Measurements from ENCODE around the gene REC8.

REC8 gene

GRCh38 chr14:24171422-24172260, at the start of gene REC8:
TSS of gene REC8 (plus strand) at chr14:24172080. CDS start at chr14:24172553, 473 bp downstream.
- Histone ChIP-seq H3K36me3 (ENCODE audit: control insufficient read depth, insufficient read depth, low read length) (peaks cover 15% of the 10 kb centered on the region), H3K9me3 (ENCODE audit: control insufficient read depth, insufficient read depth, low read length) (no peaks in the 10 kb centered on the region), H3K4me3 (ENCODE audit: low read depth, low read length) (peak within 1 kb of the TSS; percentile 78), H3K27ac (ENCODE audit: low read depth, low read length) (peak within 1 kb of the TSS; percentile 50), H3K9ac (ENCODE audit: low read depth, low read length) (0 out of 2 replicates have a peak within 1 kb of the TSS, but pooled peaks have one; percentile 15), H3K4me1 (ENCODE audit: control insufficient read depth, insufficient read depth, low read length) (0 out of 2 replicates have a peak, but pooled peaks cover 6% of the 10 kb centered on the region), H3K27me3 (ENCODE audit: control insufficient read depth, insufficient read depth, low read length) (no peaks in the 10 kb centered on the region)

GRCh38 chr14:24122416-24122815, 49.5 kb upstream of the REC8 start:
- Histone ChIP-seq H3K4me1 (ENCODE audit: control insufficient read depth, insufficient read depth, low read length) (no peaks in the 10 kb centered on the region), H3K36me3 (ENCODE audit: control insufficient read depth, insufficient read depth, low read length) (peaks cover 64% of the 10 kb centered on the region)

GRCh38 chr14:24122898-24123297, 49.0 kb upstream of the REC8 start:
- no peak overlapping the region for H3K9ac ChIP-seq (ENCODE audit: low read depth, low read length)
- H3K9me3 ChIP-seq (ENCODE audit: control insufficient read depth, insufficient read depth, low read length) = no peaks in the 10 kb centered on the region
- H3K4me3 ChIP-seq (ENCODE audit: low read depth, low read length) = no peak overlapping the region
- H3K27me3 ChIP-seq (ENCODE audit: control insufficient read depth, insufficient read depth, low read length) = no peaks in the 10 kb centered on the region
- no peaks in the 10 kb centered on the region for H3K4me1 ChIP-seq (ENCODE audit: control insufficient read depth, insufficient read depth, low read length)
- H3K27ac ChIP-seq (ENCODE audit: low read depth, low read length) = no peak overlapping the region
- H3K36me3 ChIP-seq (ENCODE audit: control insufficient read depth, insufficient read depth, low read length) = peaks cover 59% of the 10 kb centered on the region

More at GRCh38 chr14:24122416-24122815, 49.5 kb upstream of the REC8 start:
- Histone ChIP-seq H3K27me3 (ENCODE audit: control insufficient read depth, insufficient read depth, low read length) (no peaks in the 10 kb centered on the region), H3K27ac (ENCODE audit: low read depth, low read length) (no peak overlapping the region), H3K4me3 (ENCODE audit: low read depth, low read length) (no peak overlapping the region), H3K9ac (ENCODE audit: low read depth, low read length) (no peak overlapping the region), H3K9me3 (ENCODE audit: control insufficient read depth, insufficient read depth, low read length) (no peaks in the 10 kb centered on the region)

GRCh38 chr14:24123424-24124417, 48.2 kb upstream of the REC8 start:
- H3K9me3 ChIP-seq (ENCODE audit: control insufficient read depth, insufficient read depth, low read length) = no peaks in the 10 kb centered on the region
- peaks cover 51% of the 10 kb centered on the region for H3K36me3 ChIP-seq (ENCODE audit: control insufficient read depth, insufficient read depth, low read length)
- H3K27ac ChIP-seq (ENCODE audit: low read depth, low read length) = no peak overlapping the region
- H3K27me3 ChIP-seq (ENCODE audit: control insufficient read depth, insufficient read depth, low read length) = no peaks in the 10 kb centered on the region
- H3K4me3 ChIP-seq (ENCODE audit: low read depth, low read length) = no peak overlapping the region
- H3K9ac ChIP-seq (ENCODE audit: low read depth, low read length) = no peak overlapping the region
- H3K4me1 ChIP-seq (ENCODE audit: control insufficient read depth, insufficient read depth, low read length) = no peaks in the 10 kb centered on the region

GRCh38 chr14:24126939-24127338, 44.9 kb upstream of the REC8 start:
- Histone ChIP-seq H3K4me3 (ENCODE audit: low read depth, low read length) (no peak overlapping the region), H3K27ac (ENCODE audit: low read depth, low read length) (no peak overlapping the region), H3K9ac (ENCODE audit: low read depth, low read length) (no peak overlapping the region), H3K36me3 (ENCODE audit: control insufficient read depth, insufficient read depth, low read length) (peaks cover 22% of the 10 kb centered on the region), H3K27me3 (ENCODE audit: control insufficient read depth, insufficient read depth, low read length) (no peaks in the 10 kb centered on the region), H3K9me3 (ENCODE audit: control insufficient read depth, insufficient read depth, low read length) (no peaks in the 10 kb centered on the region), H3K4me1 (ENCODE audit: control insufficient read depth, insufficient read depth, low read length) (no peaks in the 10 kb centered on the region)

- no peak overlapping the region for H3K27ac ChIP-seq (ENCODE audit: low read depth, low read length)
- no peaks in the 10 kb centered on the region for H3K27me3 ChIP-seq (ENCODE audit: control insufficient read depth, insufficient read depth, low read length)
- H3K36me3 ChIP-seq (ENCODE audit: control insufficient read depth, insufficient read depth, low read length) = peaks cover 17% of the 10 kb centered on the region
- no peak overlapping the region for H3K4me3 ChIP-seq (ENCODE audit: low read depth, low read length)
- no peaks in the 10 kb centered on the region for H3K4me1 ChIP-seq (ENCODE audit: control insufficient read depth, insufficient read depth, low read length)
- no peak overlapping the region for H3K9ac ChIP-seq (ENCODE audit: low read depth, low read length)
- no peaks in the 10 kb centered on the region for H3K9me3 ChIP-seq (ENCODE audit: control insufficient read depth, insufficient read depth, low read length)
These were observed 44.2 kb upstream of the REC8 start for GRCh38 chr14:24127673-24128072.

GRCh38 chr14:24129410-24129998, 42.4 kb upstream of the REC8 start:
- Histone ChIP-seq H3K36me3 (ENCODE audit: control insufficient read depth, insufficient read depth, low read length) (no peaks in the 10 kb centered on the region), H3K9me3 (ENCODE audit: control insufficient read depth, insufficient read depth, low read length) (no peaks in the 10 kb centered on the region), H3K27ac (ENCODE audit: low read depth, low read length) (no peak overlapping the region), H3K27me3 (ENCODE audit: control insufficient read depth, insufficient read depth, low read length) (no peaks in the 10 kb centered on the region), H3K9ac (ENCODE audit: low read depth, low read length) (no peak overlapping the region), H3K4me1 (ENCODE audit: control insufficient read depth, insufficient read depth, low read length) (no peaks in the 10 kb centered on the region), H3K4me3 (ENCODE audit: low read depth, low read length) (no peak overlapping the region)

GRCh38 chr14:24130380-24130716, 41.5 kb upstream of the REC8 start, which contains the start of gene FITM1:
TSS of gene FITM1 (plus strand) at chr14:24130659. CDS start at chr14:24131564, 905 bp downstream.
- no peak within 1 kb of the TSS for H3K4me3 ChIP-seq (ENCODE audit: low read depth, low read length)
- no peak within 1 kb of the TSS for H3K27ac ChIP-seq (ENCODE audit: low read depth, low read length)
- no peaks in the 10 kb centered on the region for H3K36me3 ChIP-seq (ENCODE audit: control insufficient read depth, insufficient read depth, low read length)
- no peak within 1 kb of the TSS for H3K9ac ChIP-seq (ENCODE audit: low read depth, low read length)
- no peaks in the 10 kb centered on the region for H3K4me1 ChIP-seq (ENCODE audit: control insufficient read depth, insufficient read depth, low read length)
- no peaks in the 10 kb centered on the region for H3K27me3 ChIP-seq (ENCODE audit: control insufficient read depth, insufficient read depth, low read length)
- no peaks in the 10 kb centered on the region for H3K9me3 ChIP-seq (ENCODE audit: control insufficient read depth, insufficient read depth, low read length)

GRCh38 chr14:24130717-24131548, 40.9 kb upstream of the REC8 start:
- H3K9ac ChIP-seq (ENCODE audit: low read depth, low read length) = no peak overlapping the region
- H3K4me3 ChIP-seq (ENCODE audit: low read depth, low read length) = no peak overlapping the region
- H3K27ac ChIP-seq (ENCODE audit: low read depth, low read length) = no peak overlapping the region
- no peaks in the 10 kb centered on the region for H3K27me3 ChIP-seq (ENCODE audit: control insufficient read depth, insufficient read depth, low read length)
- no peaks in the 10 kb centered on the region for H3K4me1 ChIP-seq (ENCODE audit: control insufficient read depth, insufficient read depth, low read length)
- no peaks in the 10 kb centered on the region for H3K9me3 ChIP-seq (ENCODE audit: control insufficient read depth, insufficient read depth, low read length)
- no peaks in the 10 kb centered on the region for H3K36me3 ChIP-seq (ENCODE audit: control insufficient read depth, insufficient read depth, low read length)

GRCh38 chr14:24131549-24131966, 40.3 kb upstream of the REC8 start:
- H3K9ac ChIP-seq (ENCODE audit: low read depth, low read length) = no peak overlapping the region
- no peaks in the 10 kb centered on the region for H3K36me3 ChIP-seq (ENCODE audit: control insufficient read depth, insufficient read depth, low read length)
- H3K9me3 ChIP-seq (ENCODE audit: control insufficient read depth, insufficient read depth, low read length) = no peaks in the 10 kb centered on the region
- H3K4me1 ChIP-seq (ENCODE audit: control insufficient read depth, insufficient read depth, low read length) = peaks cover 1% of the 10 kb centered on the region; the same call in 1 of the 2 replicates
- H3K27me3 ChIP-seq (ENCODE audit: control insufficient read depth, insufficient read depth, low read length) = no peaks in the 10 kb centered on the region
- no peak overlapping the region for H3K4me3 ChIP-seq (ENCODE audit: low read depth, low read length)
- H3K27ac ChIP-seq (ENCODE audit: low read depth, low read length) = no peak overlapping the region
